Hematopoietic multipotent progenitor cell (in vitro differentiated cells): ENCODE data around the gene SNX25. TPM values are rescaled to one million over a fixed set of nuclear protein-coding genes. Genes with fewer than 3 reads are reported as not detected.
"Not testable (repeated sequence)": the region's sequence is repeated elsewhere in the genome, so short reads cannot be mapped to it uniquely, and the experiment has no call there.

Source experiments
- DNase-seq, 3 donors: peaks; one replicate each; pipeline ENCODE4 v3.0.0-alpha.2; 2011 to 2015; ENCODE audit warnings: low read depth in 2 of 3, low spot score in 2 of 3
- total RNA-seq: library from RNA; depleted of rRNA; stranded (reverse); fragments of >200 nt; gene quantifications from one replicate; pipeline ENCODE4 v1.2.3, GENCODE V29; 2012

The SNX25 gene
- total RNA-seq, 1 donor: 0.81 TPM

DNA sequence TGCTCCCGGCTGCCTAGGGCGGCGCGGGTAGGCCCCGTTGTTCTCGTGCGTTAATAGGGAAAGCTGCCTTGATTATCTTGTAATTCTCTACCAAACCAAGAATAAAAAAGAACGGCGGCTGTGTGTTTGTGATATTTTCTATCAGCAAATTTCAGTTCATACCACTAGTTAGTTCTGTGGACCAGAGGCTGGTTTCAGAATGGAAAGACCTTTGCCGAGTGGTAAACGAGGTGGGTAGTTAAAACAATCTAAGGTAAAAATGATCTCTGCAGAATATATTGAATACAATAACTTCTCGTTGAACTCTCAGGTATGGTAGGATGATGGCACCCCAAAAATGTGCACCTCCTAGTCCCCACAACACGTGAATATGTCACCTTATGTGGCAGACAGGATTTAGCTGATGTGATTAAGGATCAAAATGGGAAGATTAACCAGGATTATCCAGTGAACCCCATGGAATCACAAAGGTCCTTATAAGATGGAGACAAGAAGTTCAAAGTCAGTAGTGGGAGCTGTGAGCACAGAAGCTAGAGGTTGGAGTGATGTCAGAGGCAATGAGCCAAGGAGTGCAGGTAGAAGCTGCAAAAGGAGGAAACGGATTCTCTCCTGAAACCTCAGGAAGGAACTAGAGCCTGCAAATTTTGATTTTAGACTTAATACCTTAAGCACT lies 5.0 kb upstream of the SNX25 start:
- DNase-seq: peak in 1 of 3 donors; percentile 12

DNA sequence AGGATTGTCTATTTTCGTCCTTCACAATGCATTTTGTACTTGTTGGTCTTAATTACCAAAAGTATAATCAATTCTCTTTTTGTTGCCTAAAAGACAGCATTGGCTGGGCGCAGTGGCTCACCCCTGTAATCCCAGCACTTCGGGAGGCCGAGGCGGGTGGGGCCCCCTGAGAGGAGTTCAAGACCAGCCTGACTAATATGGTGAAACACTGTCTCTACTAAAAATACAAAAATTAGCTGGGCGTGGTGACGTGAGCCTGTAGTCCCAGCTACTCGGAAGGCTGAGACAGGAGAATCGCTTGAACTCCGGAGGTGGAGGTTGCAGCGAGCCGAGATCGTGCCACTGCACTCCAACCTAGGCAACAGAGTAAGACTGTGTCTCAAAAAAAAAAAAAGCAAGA lies 4.3 kb upstream of the SNX25 start:
- not testable (repeated sequence) for DNase-seq

- DNase-seq: no peak
Measured at GRCh38 chr4:185205697-185206342, 3.6 kb upstream of the SNX25 start.

- DNase-seq: no peak
Measured at GRCh38 chr4:185207466-185207865, 1.9 kb upstream of the SNX25 start.

GRCh38 chr4:185209852-185210101 lies 379 bp downstream of the SNX25 start:
- DNase-seq: not testable (repeated sequence)

DNA sequence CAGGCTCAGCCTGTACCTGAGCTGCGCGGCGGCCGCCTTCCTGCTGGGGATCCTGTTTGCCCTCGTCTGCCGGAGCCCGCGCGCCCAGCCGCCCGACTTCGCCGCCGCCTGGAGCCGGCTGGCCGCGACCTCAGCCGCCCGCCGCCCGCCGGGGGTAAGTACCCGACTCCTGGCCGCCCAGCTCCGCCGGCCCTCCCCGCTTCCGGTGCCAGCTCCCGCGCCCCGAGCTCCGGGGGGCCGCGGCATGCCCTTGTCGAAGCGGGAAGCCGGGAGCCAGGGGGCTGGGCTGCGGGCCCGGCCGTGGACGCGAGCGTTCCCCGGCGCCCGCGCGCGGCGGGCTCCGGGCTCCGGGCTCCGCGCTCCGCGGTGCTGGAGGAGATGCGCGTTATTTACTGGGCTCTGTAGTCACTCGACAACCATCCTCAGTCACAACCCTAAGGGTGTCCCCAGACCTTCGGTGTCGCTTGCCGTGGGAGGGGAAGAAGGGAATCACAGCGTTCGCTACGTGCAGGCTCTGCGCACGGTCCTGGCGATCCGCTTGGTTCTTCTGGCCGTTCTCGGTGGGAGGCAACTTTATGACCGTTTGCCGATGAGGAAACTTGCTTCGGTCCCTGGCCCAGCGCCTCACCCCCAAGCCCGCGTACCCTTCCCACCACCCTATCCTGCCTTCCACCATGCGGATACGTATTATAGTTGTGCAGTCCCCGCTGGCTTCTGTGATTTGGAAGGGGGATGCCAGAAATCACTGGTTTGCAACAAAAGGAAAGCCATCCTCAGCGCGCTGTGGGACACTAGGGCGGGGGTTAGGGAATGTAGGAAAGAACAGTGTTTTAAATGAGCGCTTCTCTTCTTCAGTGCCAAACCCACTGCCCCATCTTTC lies 944 bp downstream of the SNX25 start:
- DNase-seq: peak in 1 of 3 donors; percentile 26

DNA sequence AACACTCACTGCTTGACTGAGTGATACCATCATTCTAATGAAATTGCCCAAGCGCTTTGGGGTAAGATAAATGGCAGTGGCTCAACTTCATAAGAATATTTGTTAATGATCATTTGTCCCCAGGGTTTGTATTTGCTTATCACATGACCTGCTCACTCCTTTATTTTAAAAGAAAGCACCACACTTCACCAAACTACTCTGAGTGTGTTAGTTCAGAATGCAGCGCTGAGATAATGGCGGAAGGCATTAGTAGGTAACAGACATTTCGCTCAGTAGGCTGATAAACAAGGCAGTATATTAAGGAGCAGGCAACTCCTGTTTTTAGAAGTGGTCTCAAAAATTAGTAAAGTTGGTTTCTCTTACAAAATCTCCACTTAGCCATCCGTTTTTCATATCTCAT lies 1.6 kb downstream of the SNX25 start:
- no peak for DNase-seq

DNA sequence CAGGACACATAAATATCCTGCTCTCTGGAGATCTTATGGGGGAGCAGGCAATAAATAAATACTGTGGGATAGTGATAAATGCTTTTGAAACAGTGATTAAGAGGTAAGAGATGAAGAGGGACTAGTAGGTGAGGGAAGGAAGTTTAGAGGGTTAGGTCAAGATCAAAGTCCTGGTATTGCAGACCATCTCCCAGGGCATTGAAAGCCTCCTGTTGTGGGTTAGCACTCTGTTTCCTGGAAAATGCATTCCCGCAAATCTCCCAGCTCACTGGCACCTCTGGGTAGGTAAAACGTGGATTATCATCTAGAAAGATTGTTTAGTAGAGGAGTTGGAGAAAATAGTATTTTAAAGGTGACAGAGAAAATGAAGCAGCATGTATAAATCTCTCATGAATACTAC lies 2.2 kb downstream of the SNX25 start:
- DNase-seq: no peak

- no peak for DNase-seq
Measured at GRCh38 chr4:185212581-185212980, 3.2 kb downstream of the SNX25 start.

GRCh38 chr4:185213877-185214276 lies 4.5 kb downstream of the SNX25 start:
- peak in 2 of 3 donors; percentile 40 to 73 for DNase-seq

- DNase-seq: no peak
Measured at GRCh38 chr4:185215261-185215660, 5.9 kb downstream of the SNX25 start.

DNA sequence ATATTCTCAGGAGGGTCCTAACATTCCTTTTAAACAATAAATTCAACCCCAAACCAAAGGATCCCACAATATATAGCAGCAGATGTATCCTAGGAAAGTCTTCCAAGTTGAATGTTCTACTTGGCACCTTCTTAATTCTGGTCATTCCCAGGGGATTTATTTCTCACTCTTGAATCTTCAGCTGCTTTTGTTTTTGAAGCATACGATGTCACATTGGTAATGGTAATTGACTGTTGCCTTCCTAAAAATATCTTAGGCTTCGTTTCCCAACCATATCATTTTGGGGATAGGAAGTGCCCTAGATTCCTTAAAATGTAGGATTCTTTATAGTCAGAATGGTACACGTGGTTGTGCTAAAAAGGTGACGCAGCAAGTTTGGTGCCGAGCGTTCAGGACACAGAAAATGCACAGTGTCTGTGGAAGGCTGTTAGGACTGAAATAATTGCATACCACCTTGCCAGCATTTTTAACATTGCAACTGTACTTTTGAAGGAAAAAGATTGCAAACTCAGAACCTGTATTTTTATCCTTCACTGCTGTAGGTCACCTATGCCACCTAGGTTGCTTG lies 8.1 kb downstream of the SNX25 start:
- no peak for DNase-seq

- no peak for DNase-seq
Measured at GRCh38 chr4:185218312-185218711, 8.9 kb downstream of the SNX25 start.

GRCh38 chr4:185219551-185220344 lies 10.3 kb downstream of the SNX25 start:
- peak in 1 of 3 donors; percentile 43 for DNase-seq

- DNase-seq: no peak
Measured at GRCh38 chr4:185221491-185221890, 12.1 kb downstream of the SNX25 start.

DNA sequence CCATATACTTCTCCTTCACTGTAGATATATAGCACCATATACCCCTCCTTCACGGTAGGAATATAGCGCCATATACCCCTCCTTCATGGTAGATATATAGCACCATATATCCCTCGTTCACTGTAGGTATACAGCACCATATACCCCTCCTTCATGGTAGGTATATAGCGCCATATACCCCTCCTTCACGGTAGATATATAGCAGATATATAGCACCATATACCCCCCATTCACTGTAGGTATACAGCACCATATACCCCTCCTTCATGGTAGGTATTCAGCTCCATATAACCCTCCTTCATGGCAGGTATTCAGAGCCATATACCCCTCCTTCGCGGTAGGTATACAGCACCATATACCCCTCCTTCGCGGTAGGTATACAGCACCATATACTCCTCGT lies 12.5 kb downstream of the SNX25 start:
- DNase-seq: no peak

- no peak for DNase-seq
Measured at GRCh38 chr4:185222598-185222997, 13.2 kb downstream of the SNX25 start.

GRCh38 chr4:185224597-185224996 lies 15.2 kb downstream of the SNX25 start:
- peak in 1 of 3 donors; percentile 41 for DNase-seq

DNA sequence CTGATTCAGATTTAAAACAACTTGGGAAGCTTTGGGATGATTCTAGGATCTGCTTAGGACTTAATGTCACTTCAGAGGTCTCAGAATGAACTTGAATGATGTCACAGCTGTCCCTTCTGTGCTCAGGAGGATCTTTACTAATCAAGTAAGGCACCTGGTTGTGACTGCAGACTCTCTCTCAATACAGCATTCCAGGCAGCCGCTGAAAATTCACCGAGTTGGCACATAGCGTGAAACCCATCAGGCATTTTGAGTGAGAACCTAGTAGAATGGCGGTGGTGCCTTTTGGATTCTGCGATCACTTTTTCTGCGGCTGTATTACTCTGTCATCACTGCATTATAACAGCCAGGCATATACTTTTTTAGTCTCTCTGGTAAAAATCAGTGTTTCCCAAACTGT lies 16.5 kb downstream of the SNX25 start:
- DNase-seq: no peak

DNA sequence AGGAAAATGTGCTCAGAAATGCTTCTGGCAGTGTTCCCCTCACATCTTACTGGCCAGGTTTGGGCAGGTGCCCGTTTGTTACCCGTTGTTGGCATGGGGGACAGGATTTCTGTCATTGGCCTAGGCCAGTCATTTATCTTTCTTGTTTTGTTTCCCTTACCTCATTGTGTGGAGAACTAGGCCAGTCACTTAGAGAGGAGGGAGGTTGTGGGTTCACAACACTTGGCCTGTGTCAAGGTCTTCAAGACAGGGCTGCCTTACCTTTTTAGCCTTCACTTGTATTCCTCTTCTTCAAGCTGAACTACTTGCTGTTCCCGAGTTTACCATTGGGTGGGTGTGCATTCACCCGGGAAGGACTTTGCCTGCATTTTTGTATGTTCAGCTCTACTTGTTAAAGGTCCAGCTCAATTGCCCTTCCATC lies 17.7 kb downstream of the SNX25 start:
- DNase-seq: peak in 1 of 3 donors; percentile 10
